ENCODE measurements around the gene HMGCS1. TPM values are rescaled to one million over a fixed set of nuclear protein-coding genes. Genes with fewer than 3 reads are reported as not detected.

Gene HMGCS1
- polyA plus RNA-seq = 100 to 1,000 TPM in 1 of 2 donors, 10 to 100 TPM in 1; 98.8 to 128 TPM

DNA sequence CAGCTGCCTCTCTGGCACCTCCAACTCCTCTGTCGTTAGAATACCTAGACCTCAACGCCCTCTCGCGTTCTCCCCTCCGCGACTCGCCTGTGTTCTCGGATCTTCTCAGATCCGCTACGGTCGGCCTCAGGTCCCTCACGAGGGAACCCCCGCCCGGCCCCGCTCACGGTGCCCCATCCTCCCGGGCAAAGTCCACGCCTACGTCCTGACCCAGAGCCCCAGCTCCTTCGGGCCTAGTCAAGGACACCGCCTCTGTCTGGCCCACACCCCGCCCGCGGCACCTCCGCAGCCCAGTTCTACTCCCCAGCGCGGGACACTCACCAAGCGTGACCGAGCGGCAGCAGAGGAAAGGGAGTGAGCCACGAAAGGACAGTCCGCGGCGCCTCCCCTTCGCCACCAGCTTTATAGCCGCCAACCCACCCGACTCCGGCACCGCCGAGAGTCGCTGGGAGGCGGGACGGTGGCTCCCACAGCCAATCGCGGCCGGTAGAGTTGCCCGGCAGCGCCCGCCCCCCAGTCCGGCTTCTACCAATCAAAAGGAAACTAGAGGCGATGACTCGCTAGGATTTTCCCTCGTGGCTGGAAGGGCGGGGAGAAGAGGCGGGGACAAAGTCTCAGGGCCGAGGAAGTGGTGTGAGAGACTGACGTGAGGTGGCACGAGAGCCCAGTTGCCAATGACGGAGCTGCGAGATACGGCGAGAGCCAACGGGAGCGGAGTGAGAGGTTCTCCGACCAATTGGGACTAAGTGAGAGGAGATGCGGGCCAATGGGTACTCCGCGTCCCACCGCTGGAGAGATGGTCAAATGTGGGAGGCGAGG, at the start of gene HMGCS1:
HMGCS1 (minus strand) TSS at position 378 of the 819 bp plus-strand sequence. CDS start 14,447 bp downstream, outside the sequence.
- H3K9me3 ChIP-seq (ENCODE audit: control insufficient read depth in 2 of 2, insufficient read depth in 1 of 2, low read depth in 1 of 2, low read length in 1 of 2) = no peaks in the 10 kb centered on the region
- H3K27me3 ChIP-seq (ENCODE audit: control insufficient read depth in 1 of 2, insufficient read depth in 2 of 2, low read length in 2 of 2) = no peaks in the 10 kb centered on the region
- H3K4me3 ChIP-seq (ENCODE audit: low read depth in 1 of 2, low read length in 2 of 2) = peak within 1 kb of the TSS; percentile 81 to 91
- H3K36me3 ChIP-seq (ENCODE audit: control insufficient read depth in 2 of 2, insufficient read depth in 2 of 2, low read length in 1 of 2) = no peaks in the 10 kb centered on the region
- 0% methylated on average over 70 of the region's 70 CpGs for WGBS, 2 donors
- H3K27ac ChIP-seq (ENCODE audit: low read depth in 2 of 2, low read length in 1 of 2) = peak within 1 kb of the TSS; percentile 93 to 95
- H3K4me1 ChIP-seq (ENCODE audit: control insufficient read depth in 2 of 2, insufficient read depth in 2 of 2, low read length in 1 of 2) = peaks cover 0 to 2% of the 10 kb centered on the region in 2 donors

DNA sequence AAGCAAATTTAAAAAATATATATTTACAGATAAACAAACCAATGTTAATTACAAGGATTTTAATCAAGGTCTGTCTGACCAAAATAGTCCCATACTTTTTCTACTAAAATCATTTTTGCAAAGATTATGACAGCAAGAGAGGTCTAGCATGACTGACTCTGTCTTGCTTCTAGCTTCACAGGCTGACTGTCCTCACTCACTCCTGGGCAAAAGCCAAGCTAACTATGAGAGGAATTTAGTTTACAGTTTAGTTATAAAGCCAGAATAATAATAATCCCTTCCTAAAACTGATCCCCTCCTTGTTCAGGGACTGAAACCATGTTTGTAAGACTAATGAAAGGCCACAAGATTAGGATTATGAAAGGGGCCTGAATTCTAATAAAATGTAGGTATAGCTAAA, 45.5 kb upstream of the HMGCS1 start:
- H3K9me3 ChIP-seq (ENCODE audit: control insufficient read depth in 2 of 2, insufficient read depth in 1 of 2, low read depth in 1 of 2, low read length in 1 of 2) = no peaks in the 10 kb centered on the region
- H3K27ac ChIP-seq (ENCODE audit: low read depth in 2 of 2, low read length in 1 of 2) = no peak overlapping the region
- no peak overlapping the region for H3K4me3 ChIP-seq (ENCODE audit: low read depth in 1 of 2, low read length in 2 of 2)
- peaks cover 0 to 3% of the 10 kb centered on the region in 2 donors for H3K36me3 ChIP-seq (ENCODE audit: control insufficient read depth in 2 of 2, insufficient read depth in 2 of 2, low read length in 1 of 2)
- H3K27me3 ChIP-seq (ENCODE audit: control insufficient read depth in 1 of 2, insufficient read depth in 2 of 2, low read length in 2 of 2) = no peaks in the 10 kb centered on the region
- H3K4me1 ChIP-seq (ENCODE audit: control insufficient read depth in 2 of 2, insufficient read depth in 2 of 2, low read length in 1 of 2) = peaks cover 0 to 8% of the 10 kb centered on the region in 2 donors

DNA sequence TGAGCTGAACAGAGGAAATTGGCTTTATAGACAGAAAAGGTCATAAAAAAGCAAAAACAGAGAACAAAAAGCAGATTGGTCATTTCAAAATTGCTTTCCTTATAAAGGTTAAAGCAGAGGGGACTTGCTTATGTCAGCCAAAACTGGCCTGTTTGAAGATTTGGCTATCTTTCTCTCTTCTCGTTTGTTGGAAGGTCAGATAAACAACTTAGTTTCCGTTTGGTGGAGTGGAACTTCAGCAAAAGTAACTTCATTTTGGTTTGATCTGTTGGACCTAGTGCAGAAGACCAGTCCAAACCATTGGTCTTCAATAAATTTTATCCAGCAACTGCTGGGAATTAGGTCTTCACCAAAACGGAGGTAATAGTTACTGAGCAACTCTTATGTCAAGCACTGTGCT, 45.1 kb upstream of the HMGCS1 start:
- H3K27ac ChIP-seq (ENCODE audit: low read depth in 2 of 2, low read length in 1 of 2) = no peak overlapping the region
- peaks cover 0 to 3% of the 10 kb centered on the region in 2 donors for H3K36me3 ChIP-seq (ENCODE audit: control insufficient read depth in 2 of 2, insufficient read depth in 2 of 2, low read length in 1 of 2)
- no peaks in the 10 kb centered on the region for H3K9me3 ChIP-seq (ENCODE audit: control insufficient read depth in 2 of 2, insufficient read depth in 1 of 2, low read depth in 1 of 2, low read length in 1 of 2)
- H3K27me3 ChIP-seq (ENCODE audit: control insufficient read depth in 1 of 2, insufficient read depth in 2 of 2, low read length in 2 of 2) = no peaks in the 10 kb centered on the region
- H3K4me3 ChIP-seq (ENCODE audit: low read depth in 1 of 2, low read length in 2 of 2) = no peak overlapping the region
- WGBS, 2 donors = 35% methylated on average over 3 of the region's 3 CpGs
- H3K4me1 ChIP-seq (ENCODE audit: control insufficient read depth in 2 of 2, insufficient read depth in 2 of 2, low read length in 1 of 2) = peaks cover 0 to 6% of the 10 kb centered on the region in 2 donors

DNA sequence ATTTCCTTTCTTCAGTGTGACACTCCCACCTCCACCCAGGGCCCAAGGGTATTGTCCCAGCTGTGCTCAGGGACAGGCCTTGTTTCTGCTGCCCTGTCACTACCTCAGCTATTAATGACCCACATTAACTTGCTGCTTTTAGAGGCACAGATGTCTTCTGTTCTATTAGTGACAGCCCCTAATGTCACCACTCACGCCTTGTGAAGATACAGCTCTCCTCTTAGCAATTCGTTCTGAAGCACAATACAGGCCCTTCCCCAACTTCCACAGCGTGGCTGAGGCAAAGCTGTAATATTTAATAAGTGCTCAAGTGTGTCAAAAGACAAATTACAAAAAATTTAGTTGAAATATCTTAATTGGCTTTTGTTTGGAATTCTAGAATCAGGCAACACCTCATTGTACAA, 44.7 kb upstream of the HMGCS1 start:
- Histone ChIP-seq H3K4me1 (ENCODE audit: control insufficient read depth in 2 of 2, insufficient read depth in 2 of 2, low read length in 1 of 2) (peaks cover 0 to 3% of the 10 kb centered on the region in 2 donors), H3K36me3 (ENCODE audit: control insufficient read depth in 2 of 2, insufficient read depth in 2 of 2, low read length in 1 of 2) (peaks cover 0 to 3% of the 10 kb centered on the region in 2 donors), H3K9me3 (ENCODE audit: control insufficient read depth in 2 of 2, insufficient read depth in 1 of 2, low read depth in 1 of 2, low read length in 1 of 2) (no peaks in the 10 kb centered on the region), H3K27me3 (ENCODE audit: control insufficient read depth in 1 of 2, insufficient read depth in 2 of 2, low read length in 2 of 2) (no peaks in the 10 kb centered on the region), H3K27ac (ENCODE audit: low read depth in 2 of 2, low read length in 1 of 2) (peak overlapping the region; percentile 10 to 55), H3K4me3 (ENCODE audit: low read depth in 1 of 2, low read length in 2 of 2) (no peak overlapping the region)
- WGBS, 2 donors = 57% methylated on average over 3 of the region's 3 CpGs

DNA sequence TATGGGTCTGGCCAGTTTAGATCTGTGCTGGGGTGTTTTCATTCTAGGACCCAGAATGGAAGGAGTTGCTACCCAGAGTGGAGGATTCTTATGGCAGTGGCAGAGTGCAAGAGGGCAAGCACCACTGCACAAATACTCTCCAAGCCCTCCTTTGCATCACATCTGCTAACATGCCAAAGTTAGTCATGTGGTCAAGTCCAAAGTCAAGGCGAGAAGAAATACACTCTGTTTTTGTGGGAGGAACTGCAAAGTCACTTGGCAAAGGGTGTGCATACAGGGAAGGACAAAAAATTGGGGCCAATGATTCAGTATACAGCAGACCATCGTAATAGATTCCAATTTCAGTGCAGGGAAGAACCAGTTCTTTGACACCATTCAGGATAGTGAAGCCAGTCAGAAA, 43.9 kb upstream of the HMGCS1 start:
- WGBS, 2 donors = 47 to 54% methylated on average over 2 of the region's 2 CpGs
- Histone ChIP-seq H3K27ac (ENCODE audit: low read depth in 2 of 2, low read length in 1 of 2) (peak overlapping the region; percentile 22 to 51), H3K9me3 (ENCODE audit: control insufficient read depth in 2 of 2, insufficient read depth in 1 of 2, low read depth in 1 of 2, low read length in 1 of 2) (no peaks in the 10 kb centered on the region), H3K27me3 (ENCODE audit: control insufficient read depth in 1 of 2, insufficient read depth in 2 of 2, low read length in 2 of 2) (no peaks in the 10 kb centered on the region), H3K36me3 (ENCODE audit: control insufficient read depth in 2 of 2, insufficient read depth in 2 of 2, low read length in 1 of 2) (peaks cover 0 to 3% of the 10 kb centered on the region in 2 donors), H3K4me1 (ENCODE audit: control insufficient read depth in 2 of 2, insufficient read depth in 2 of 2, low read length in 1 of 2) (peaks cover 0 to 3% of the 10 kb centered on the region in 2 donors), H3K4me3 (ENCODE audit: low read depth in 1 of 2, low read length in 2 of 2) (no peak overlapping the region)

DNA sequence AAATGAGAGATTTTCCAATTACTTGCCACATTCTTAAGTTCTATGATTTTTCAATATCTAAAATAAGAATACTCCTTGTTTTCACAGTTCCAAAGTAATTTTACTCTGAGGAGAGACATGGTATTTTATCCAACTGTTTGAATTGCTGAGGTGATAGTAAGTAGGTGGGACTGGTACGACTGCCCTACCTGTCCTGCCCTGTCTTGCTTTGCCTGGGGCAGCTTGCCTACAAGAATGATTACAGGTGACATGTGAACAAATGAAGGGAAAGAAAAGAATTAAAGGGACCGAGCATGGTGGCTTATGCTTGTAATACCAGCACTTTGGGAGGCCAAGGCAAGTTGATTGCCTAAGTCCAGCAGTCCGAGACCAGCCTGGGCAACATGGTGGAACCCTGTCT, 41.6 kb upstream of the HMGCS1 start:
- Histone ChIP-seq H3K9me3 (ENCODE audit: control insufficient read depth in 2 of 2, insufficient read depth in 1 of 2, low read depth in 1 of 2, low read length in 1 of 2) (no peaks in the 10 kb centered on the region), H3K4me1 (ENCODE audit: control insufficient read depth in 2 of 2, insufficient read depth in 2 of 2, low read length in 1 of 2) (peaks cover 0 to 3% of the 10 kb centered on the region in 2 donors), H3K36me3 (ENCODE audit: control insufficient read depth in 2 of 2, insufficient read depth in 2 of 2, low read length in 1 of 2) (peaks cover 0 to 3% of the 10 kb centered on the region in 2 donors), H3K27ac (ENCODE audit: low read depth in 2 of 2, low read length in 1 of 2) (peak overlapping the region; percentile 38 to 47), H3K27me3 (ENCODE audit: control insufficient read depth in 1 of 2, insufficient read depth in 2 of 2, low read length in 2 of 2) (no peaks in the 10 kb centered on the region), H3K4me3 (ENCODE audit: low read depth in 1 of 2, low read length in 2 of 2) (no peak overlapping the region)
- 49 to 63% methylated on average over 3 of the region's 3 CpGs for WGBS, 2 donors

DNA sequence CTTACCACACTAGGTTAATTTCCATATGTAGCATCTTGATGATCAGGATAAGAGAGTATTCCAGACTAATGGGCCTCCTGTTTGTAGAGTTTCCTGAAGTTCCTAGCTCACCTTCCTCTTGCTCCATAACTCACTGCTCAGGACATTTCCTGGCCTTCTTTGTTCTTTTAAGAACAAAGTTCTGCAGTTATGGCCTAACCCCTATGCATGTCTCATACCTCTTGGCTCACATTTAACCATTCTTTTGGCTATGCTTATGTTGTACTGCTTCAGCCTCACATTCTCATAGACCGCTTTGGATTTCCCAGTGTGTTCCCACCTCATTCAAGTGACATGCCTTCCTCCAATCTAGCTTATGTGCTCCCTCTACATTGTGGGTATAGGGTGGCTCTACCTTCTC, 40.5 kb upstream of the HMGCS1 start:
- H3K4me1 ChIP-seq (ENCODE audit: control insufficient read depth in 2 of 2, insufficient read depth in 2 of 2, low read length in 1 of 2) = peaks cover 0 to 3% of the 10 kb centered on the region in 2 donors
- no peaks in the 10 kb centered on the region for H3K9me3 ChIP-seq (ENCODE audit: control insufficient read depth in 2 of 2, insufficient read depth in 1 of 2, low read depth in 1 of 2, low read length in 1 of 2)
- WGBS, 2 donors = 79 to 91% methylated on average over 1 of the region's 1 CpG
- H3K36me3 ChIP-seq (ENCODE audit: control insufficient read depth in 2 of 2, insufficient read depth in 2 of 2, low read length in 1 of 2) = no peaks in the 10 kb centered on the region
- no peaks in the 10 kb centered on the region for H3K27me3 ChIP-seq (ENCODE audit: control insufficient read depth in 1 of 2, insufficient read depth in 2 of 2, low read length in 2 of 2)
- peak overlapping the region; percentile 12 to 34 for H3K27ac ChIP-seq (ENCODE audit: low read depth in 2 of 2, low read length in 1 of 2)
- H3K4me3 ChIP-seq (ENCODE audit: low read depth in 1 of 2, low read length in 2 of 2) = no peak overlapping the region

DNA sequence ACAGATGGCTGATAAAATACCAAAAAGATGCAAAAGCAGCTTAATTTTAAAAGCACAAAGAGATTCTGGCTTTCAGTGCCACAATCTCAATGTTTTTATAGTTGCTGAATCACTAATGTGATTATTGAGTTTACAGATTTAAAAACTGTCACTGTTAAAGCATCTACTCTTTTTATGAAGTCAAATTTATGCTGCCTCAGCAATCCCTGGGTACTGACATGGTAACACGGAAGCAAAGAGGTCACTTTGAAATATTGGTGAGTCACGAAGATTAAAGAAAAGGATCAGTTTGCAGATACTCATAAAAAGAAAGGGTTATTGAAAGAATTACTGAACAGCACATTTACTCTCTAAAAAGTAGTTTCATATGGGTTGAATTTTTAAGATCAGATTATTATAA, 39.7 kb upstream of the HMGCS1 start:
- Histone ChIP-seq H3K9me3 (ENCODE audit: control insufficient read depth in 2 of 2, insufficient read depth in 1 of 2, low read depth in 1 of 2, low read length in 1 of 2) (no peaks in the 10 kb centered on the region), H3K36me3 (ENCODE audit: control insufficient read depth in 2 of 2, insufficient read depth in 2 of 2, low read length in 1 of 2) (no peaks in the 10 kb centered on the region), H3K4me3 (ENCODE audit: low read depth in 1 of 2, low read length in 2 of 2) (no peak overlapping the region), H3K4me1 (ENCODE audit: control insufficient read depth in 2 of 2, insufficient read depth in 2 of 2, low read length in 1 of 2) (peaks cover 0 to 3% of the 10 kb centered on the region in 2 donors), H3K27me3 (ENCODE audit: control insufficient read depth in 1 of 2, insufficient read depth in 2 of 2, low read length in 2 of 2) (no peaks in the 10 kb centered on the region), H3K27ac (ENCODE audit: low read depth in 2 of 2, low read length in 1 of 2) (no peak overlapping the region)
- WGBS, 2 donors = 49 to 60% methylated on average over 2 of the region's 2 CpGs

DNA sequence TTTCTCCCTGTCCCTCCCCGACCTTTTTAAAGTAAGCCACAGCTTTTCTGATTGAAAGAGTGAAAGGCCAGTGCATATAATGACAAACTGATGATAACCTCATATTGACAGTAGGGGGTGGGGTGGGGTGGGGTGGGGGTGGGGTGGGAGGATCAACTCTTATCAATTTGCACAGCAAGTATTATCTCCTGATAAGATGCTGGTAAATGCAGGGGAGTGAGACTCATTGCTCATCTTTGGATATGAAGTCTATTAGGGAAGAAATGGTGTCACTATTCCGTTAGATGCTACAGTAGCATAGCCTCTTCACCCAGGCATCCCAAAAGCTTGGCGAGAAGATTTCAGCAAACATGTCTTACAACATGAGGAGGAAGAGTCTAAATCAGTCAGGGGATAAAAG, 38.9 kb upstream of the HMGCS1 start:
- Histone ChIP-seq H3K9me3 (ENCODE audit: control insufficient read depth in 2 of 2, insufficient read depth in 1 of 2, low read depth in 1 of 2, low read length in 1 of 2) (no peaks in the 10 kb centered on the region), H3K4me1 (ENCODE audit: control insufficient read depth in 2 of 2, insufficient read depth in 2 of 2, low read length in 1 of 2) (peaks cover 0 to 2% of the 10 kb centered on the region in 2 donors), H3K36me3 (ENCODE audit: control insufficient read depth in 2 of 2, insufficient read depth in 2 of 2, low read length in 1 of 2) (no peaks in the 10 kb centered on the region), H3K27ac (ENCODE audit: low read depth in 2 of 2, low read length in 1 of 2) (no peak overlapping the region), H3K4me3 (ENCODE audit: low read depth in 1 of 2, low read length in 2 of 2) (no peak overlapping the region), H3K27me3 (ENCODE audit: control insufficient read depth in 1 of 2, insufficient read depth in 2 of 2, low read length in 2 of 2) (no peaks in the 10 kb centered on the region)
- WGBS, 2 donors = 58 to 80% methylated on average over 3 of the region's 3 CpGs

DNA sequence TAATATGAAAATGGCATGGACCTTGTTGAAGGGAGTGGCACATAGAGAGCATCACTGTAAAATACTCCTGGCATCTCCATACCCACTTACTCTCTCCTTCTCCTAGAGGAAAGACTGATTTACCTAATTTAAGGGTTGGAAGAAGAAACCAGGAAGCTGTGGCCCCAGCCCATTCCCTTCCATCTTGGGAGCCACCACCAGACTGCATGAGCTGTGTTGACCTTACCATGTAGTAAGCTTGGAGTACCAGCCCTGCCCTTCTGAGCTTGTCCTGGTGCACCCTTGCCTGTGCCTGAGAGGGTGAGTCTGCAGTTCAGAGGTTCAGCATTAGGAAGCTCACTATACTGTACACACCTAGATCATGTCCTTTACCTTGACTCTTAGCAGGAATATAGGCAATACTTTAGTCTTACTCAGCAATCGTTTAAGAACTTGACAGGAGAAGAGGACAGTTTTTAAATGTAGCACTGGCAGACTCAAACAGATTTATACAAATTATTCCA, 35.7 kb upstream of the HMGCS1 start:
- Histone ChIP-seq H3K9me3 (ENCODE audit: control insufficient read depth in 2 of 2, insufficient read depth in 1 of 2, low read depth in 1 of 2, low read length in 1 of 2) (no peaks in the 10 kb centered on the region), H3K27ac (ENCODE audit: low read depth in 2 of 2, low read length in 1 of 2) (peak overlapping the region; percentile 57 to 74), H3K4me3 (ENCODE audit: low read depth in 1 of 2, low read length in 2 of 2) (no peak overlapping the region), H3K4me1 (ENCODE audit: control insufficient read depth in 2 of 2, insufficient read depth in 2 of 2, low read length in 1 of 2) (no peaks in the 10 kb centered on the region), H3K27me3 (ENCODE audit: control insufficient read depth in 1 of 2, insufficient read depth in 2 of 2, low read length in 2 of 2) (no peaks in the 10 kb centered on the region), H3K36me3 (ENCODE audit: control insufficient read depth in 2 of 2, insufficient read depth in 2 of 2, low read length in 1 of 2) (no peaks in the 10 kb centered on the region)
- 63 to 74% methylated on average over 1 of the region's 1 CpG for WGBS, 2 donors

All from esophagus (tissue), 2 donors.